Fibroblast of skin of left biceps (primary cell): ENCODE measurements around the gene ALX1.

Source experiments
- DNase-seq, 2 experiments: peaks; one replicate each; pipeline ENCODE4 v3.0.0-alpha.2; 2013; ENCODE audit warnings: low read depth in 2 of 2

The ALX1 gene

DNA sequence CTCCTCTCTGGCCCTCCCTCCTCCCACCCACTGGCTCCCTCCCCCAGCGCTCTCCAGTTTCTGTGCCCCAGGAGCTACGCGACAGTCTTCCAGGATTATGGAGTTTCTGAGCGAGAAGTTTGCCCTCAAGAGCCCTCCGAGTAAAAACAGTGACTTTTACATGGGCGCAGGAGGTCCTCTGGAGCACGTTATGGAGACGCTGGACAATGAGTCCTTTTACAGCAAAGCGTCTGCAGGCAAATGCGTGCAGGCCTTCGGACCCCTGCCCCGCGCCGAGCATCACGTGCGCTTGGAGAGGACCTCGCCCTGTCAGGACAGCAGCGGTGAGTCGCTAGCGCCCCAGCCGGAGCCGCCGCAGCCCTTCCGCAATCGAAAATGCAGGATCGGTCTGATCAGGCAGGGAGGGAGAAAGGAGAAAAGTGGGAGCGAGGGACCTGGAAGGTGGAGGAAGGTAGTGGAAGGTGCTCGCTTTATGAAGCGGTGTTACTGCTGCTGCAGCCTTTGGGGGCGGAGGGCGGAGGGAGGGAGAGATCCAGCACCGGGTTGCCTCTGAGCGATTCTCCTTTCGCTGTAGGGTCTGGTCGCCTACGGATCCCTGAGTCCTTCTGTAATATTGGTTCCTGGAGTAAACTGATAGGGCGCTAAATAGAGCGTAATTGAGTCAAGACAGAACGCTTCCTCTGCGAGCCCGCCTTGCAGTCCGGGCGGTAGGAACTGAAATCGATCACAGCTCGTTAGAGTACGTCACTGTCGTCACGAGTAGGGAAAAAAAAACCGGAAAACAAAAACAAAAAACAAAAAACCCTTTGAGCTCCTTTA lies at the start of gene ALX1:
Gene ALX1 (plus strand): TSS at position 56 of the 819 bp plus-strand sequence. CDS start 42 bp downstream, at position 98.
- DNase-seq = peak; percentile 6 to 10

DNA sequence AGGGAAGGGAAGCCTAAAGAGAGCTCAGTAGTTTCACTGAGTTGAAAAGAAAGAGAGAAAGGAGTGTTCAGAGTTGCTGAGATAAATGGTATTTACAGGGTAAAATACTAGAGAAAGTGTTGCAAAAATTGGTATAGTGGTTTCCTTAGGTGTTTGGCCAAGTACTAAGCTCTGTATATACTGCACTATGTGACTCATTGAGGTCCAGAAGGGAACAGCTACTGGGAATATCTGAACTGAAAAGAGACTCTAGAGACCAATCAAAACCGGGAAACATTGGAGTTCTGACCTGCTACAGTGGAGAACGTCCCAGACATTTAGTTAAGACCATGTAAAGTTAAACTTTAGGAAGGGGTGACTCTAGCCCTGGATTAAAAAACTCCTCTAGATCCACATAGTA lies 42.7 kb upstream of the ALX1 start:
- DNase-seq = no peak

DNA sequence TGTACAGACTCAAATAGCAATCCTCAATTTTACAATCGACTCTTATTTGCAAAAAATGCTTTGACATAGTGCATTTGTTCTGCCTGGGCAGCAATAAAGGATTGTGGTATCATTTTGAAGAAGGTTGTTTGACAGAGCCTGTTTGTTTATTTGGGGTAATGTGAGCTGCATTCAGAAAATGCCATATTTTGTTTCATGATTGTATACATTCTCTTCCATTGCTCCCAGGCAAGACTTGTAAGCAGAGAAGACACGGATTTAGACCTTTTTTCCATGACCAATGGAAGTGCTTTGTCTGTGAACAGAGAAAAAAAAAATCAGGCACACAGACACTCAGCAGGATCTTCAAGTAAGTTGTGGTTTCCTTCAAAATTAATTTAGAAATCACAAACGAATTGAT lies 35.5 kb upstream of the ALX1 start:
- DNase-seq = no peak

DNA sequence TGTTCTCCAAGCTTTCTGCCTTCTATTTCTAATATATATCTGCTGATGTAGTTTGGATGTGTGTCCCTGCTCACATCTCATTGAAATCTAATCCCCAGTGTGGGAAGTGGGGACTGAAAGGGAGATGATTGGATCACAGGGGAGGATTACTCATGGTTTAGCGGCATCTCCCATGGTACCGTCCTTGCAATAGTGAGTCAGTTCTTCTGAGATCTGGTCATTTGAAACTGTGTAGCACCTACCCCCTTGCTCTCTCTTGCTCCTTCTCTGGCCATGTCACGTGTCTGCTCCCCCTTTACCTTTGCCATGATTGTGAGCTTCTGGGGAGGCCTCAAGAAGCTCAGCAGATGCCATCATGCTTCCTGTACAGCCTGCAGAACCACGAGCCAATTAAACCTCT lies 26.2 kb upstream of the ALX1 start:
- no peak for DNase-seq

DNA sequence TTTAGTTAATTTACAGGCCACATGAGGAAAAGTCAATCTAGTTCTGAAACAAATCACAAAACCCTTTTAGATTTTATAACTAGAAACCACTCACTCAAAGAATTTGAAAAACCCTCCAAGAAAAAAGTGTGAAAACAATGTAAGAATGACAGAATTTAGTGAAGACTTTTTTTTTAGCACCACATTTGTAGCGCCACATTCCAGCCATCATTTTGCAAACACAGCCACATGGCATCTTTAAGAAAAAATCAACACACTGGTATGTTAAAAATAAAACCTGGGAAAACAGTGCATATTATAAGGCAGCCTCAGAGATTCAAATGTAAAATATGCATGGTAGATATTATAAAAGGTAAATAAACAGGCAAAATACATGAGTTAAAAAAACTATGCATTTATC lies 22.3 kb upstream of the ALX1 start:
- no peak for DNase-seq

- no peak for DNase-seq
Observed at GRCh38 chr12:85260447-85260846, 19.6 kb upstream of the ALX1 start.

GRCh38 chr12:85260896-85261295 lies 19.1 kb upstream of the ALX1 start:
- DNase-seq = no peak

GRCh38 chr12:85266356-85266755 lies 13.7 kb upstream of the ALX1 start:
- DNase-seq = no peak

GRCh38 chr12:85273381-85274314 lies 6.4 kb upstream of the ALX1 start:
- no peak for DNase-seq

- DNase-seq = no peak
Observed at GRCh38 chr12:85274315-85274651, 5.7 kb upstream of the ALX1 start.

DNA sequence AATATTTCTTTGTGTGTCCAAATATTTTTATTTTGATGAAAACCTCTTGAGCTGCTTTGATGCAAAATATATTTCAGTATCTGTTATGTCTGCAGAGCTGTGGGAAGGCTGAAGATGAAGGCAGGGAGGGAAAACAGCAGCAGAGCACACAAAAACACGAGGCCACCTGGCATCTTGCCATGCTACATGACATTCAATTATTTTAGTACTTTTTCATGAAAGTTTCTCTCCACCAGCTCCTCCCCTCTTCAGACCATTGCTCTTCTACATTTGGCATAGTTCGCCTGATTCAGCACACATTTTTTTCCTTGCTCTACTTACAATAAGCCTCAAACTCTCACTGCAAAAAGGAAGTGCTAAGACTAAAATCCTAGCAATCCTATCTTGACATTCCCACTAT lies 4.6 kb upstream of the ALX1 start:
- DNase-seq = no peak

DNA sequence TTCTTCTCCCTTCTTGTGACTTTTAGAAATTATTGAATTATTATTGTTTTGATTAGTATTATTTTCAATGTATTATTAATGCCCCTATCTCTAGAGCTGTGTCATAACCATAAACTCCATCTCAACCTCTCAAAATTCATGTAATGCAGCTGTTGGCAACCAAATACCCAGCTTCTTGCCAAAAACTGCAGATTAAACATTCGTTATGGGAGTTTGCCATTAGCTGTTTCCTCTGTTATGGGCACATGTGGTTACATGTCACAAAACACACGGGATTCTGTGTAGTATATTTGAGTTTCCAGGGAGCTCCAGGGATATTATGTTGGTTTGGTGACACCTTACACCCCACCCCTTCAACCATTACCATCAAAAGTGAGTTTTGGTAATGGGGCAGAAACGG lies 2.8 kb upstream of the ALX1 start:
- DNase-seq = no peak

DNA sequence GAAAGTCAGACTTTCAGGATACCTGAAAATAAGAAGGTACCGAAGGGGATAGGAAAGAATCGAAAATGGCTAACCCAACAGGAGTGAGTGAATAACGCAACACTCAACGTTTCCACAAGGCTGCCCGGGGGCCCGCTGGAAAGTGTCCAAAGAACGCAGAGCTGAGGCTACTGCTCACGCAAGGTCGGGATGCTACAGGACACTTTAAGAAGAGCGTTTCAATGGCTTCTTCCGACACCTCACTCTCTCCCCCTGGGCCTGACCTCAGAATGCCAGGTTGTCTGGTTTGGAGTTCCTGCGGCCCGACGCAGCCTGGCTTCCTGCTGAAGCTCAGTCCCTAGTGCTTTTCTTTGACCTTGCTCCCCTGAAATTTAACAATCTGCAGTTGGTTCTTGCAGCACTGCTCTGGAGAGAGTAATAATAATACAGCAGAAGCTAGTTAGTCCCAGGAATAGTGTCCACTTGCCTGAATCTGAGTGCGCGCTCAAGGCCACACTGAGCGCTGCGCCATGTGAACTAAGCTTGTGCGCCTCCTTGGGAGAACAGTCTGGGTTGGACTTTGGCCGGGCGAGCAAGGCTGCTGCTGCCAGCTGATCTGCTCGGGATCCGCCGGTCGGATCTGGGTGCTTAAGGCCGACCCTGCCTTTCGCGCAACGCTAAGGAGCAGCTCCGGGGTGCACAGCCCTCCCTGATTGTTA lies 2.0 kb upstream of the ALX1 start:
- DNase-seq = no peak

DNA sequence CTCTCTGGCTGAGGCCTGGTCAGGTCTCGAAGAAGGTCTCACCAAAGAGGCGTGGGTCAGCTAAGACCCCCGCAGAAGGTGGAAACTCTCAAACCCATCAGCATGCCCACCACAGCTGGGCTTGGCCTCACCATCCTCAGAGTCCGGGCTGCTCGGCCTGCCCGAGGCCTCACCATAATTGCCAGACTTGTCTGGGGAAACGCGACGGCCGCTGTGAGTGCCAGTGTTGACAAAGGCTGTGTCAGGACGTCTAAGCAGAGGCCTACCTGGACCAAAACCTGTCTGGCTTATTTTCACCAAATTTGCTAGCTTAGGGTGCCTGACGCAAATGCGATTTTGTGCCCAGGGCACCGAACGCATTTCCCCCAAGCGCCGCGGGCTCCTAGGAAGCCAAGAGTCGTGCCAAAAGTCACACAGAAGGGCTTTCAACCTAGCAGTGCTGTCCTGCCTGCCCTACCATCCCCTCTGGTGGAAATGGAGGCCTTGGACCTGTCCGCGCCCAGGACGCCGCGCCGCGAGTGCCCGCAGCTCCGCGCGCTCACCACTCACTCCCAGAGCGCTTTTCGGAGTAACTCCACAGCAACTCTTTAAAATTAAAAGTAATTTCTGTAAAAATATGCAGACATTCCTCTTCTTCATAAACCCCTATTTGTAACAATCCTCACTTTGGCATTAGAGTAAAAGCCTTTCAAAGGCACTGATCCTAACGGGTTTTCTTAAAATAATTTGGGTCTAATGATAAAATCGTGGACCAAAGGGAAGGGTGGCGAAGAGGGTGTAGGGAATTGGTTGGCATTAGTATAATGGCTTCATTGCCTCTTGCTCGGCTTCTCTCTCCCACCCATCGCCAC lies 1.2 kb upstream of the ALX1 start:
- no peak for DNase-seq

DNA sequence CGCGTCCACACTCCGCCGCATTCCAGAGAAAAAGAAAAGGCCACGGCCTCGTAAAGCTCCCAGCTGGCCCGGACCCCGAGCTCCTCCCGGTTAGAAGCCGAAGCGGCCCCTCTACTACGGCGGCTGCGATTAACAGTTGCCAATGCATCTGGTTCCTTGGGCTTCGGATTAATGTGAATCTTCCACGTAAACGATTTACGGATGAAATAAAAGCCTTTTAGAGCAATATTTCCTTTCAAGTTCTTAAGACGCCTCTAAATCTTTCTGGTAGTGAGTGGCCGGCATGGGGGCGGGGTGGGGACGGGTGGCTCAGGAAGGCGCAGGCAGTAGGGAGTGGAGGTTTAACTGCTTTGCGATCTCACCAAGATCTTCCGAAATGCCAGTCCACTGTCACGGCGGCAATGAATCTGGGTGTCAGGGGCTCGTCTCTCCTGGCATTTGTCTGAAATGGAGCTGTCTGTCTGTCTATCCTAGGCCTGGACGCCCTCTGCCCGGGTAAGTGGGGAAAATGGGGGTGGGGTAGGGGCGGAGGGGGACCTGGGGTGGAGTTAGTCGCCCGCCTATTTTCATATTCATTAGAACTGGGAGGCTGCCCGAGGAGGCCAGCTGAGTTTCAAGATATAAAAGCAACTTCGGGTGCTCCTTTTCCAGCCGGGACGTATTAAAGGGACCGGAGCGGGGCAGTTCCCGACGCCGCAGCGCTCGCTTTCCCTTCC lies 413 bp upstream of the ALX1 start:
- DNase-seq = no peak

GRCh38 chr12:85280984-85281630 lies 1.1 kb downstream of the ALX1 start:
- no peak for DNase-seq

DNA sequence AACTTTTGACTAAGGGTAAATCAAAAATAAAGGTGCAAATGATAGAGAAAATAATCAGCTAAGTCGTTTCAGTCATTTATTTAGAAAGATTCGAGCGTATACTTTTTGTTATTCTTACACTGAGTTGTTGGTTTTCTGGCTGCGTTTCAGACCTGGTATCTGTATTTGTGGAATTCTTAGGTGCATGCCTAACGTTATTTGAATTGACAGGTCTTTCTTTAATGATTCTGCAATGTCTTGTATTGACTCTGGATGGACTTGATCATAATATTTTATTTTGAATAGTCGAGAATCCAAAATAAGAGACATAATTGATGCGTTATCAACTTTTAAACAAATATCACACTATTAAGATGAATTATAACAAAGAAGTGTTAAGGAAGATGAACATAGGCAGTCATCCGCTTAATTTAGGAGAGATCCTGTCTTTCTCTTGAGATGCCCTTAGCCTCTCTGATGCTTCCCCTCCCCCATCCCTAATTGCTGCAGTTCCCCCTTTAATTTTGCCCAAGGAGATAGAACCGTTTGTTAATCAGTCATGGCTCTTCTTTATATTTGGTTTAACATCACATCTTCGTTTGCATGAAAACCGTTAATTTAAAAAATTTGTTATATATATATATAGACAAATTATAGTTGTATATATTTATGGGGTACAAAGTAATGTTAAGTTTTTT lies 1.8 kb downstream of the ALX1 start:
- no peak for DNase-seq

GRCh38 chr12:85283560-85283959 lies 3.5 kb downstream of the ALX1 start:
- DNase-seq = no peak

GRCh38 chr12:85296362-85296761 lies 16.3 kb downstream of the ALX1 start:
- DNase-seq = no peak

DNA sequence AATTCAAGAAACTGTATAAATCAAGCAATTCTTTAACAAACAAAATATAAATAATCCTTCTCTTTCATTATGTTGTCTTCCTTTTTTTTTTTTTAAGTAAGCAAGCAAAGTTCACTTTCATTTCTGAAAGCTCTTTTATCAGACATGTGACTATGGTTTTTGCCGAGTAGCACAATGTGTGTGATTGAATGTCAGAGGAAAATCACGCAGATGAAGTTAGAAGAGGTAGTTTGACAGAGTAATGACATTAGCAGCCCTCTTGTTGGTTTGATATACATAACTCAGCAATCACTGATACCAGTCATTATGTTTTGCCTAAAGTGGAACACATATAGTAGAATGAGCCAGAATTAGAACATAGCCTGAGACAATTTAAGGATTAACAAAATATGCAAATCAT lies 19.0 kb downstream of the ALX1 start:
- no peak for DNase-seq
